OCI-LY7 (cell line): Measurements from ENCODE around the gene BICD1. TPM values are rescaled to one million over a fixed set of nuclear protein-coding genes. Genes with fewer than 3 reads are reported as not detected.

ENCODE experiments used
- BruUV-seq: library from RNA; stranded (reverse); fragments of 400-500 nt; replicated peaks from 2 replicates; lab custom pipeline; 2021; lab: Mats Ljungman, UMichigan
- CTCF ChIA-PET: fragments of 300-600 bp; sonication (Branson Sonifier 250); formaldehyde crosslinking; loops from one replicate; lab custom pipeline; 2022; ENCODE audit warnings: antibody characterized with exemption; ENCODE audit not compliant: unreplicated experiment; lab: Charles Lee
- POLR2A ChIA-PET: fragments of 300-600 bp; sonication (Branson Sonifier 250); formaldehyde crosslinking; loops from one replicate; lab custom pipeline; 2022; ENCODE audit warnings: antibody characterized with exemption; lab: Charles Lee
- DNase-seq: peaks from one replicate; pipeline ENCODE4 v3.0.0-alpha.2; 2015; ENCODE audit warnings: low spot score
- H2AFZ ChIP-seq: fragments of 200-600 bp; sonication (generic), shearing (Covaris generic); 2 replicates; pipeline ENCODE4 v1.6.1; 2014; ENCODE audit warnings: mild to moderate bottlenecking, antibody characterized with exemption, low read length, moderate library complexity
- H3K27ac ChIP-seq: fragments of 200-600 bp; sonication (generic); 2 replicates; pipeline ENCODE4 v1.5.1; 2014; ENCODE audit warnings: mixed run types, low read depth, mild to moderate bottlenecking, moderate library complexity, low read length, inconsistent platforms; ENCODE audit not compliant: poor library complexity, severe bottlenecking
- H3K36me3 ChIP-seq: fragments of 200-600 bp; sonication (generic); 2 replicates; pipeline ENCODE4 v1.6.1; 2014; ENCODE audit warnings: mild to moderate bottlenecking, antibody characterized with exemption, low read length, moderate library complexity, mixed read lengths; ENCODE audit not compliant: insufficient read depth
- H3K4me1 ChIP-seq: fragments of 200-600 bp; sonication (generic); 2 replicates; pipeline ENCODE4 v1.5.1; 2014; ENCODE audit warnings: mild to moderate bottlenecking, low read length; ENCODE audit not compliant: insufficient read depth, poor library complexity, severe bottlenecking
- H3K4me2 ChIP-seq: fragments of 200-600 bp; sonication (generic); 2 replicates; pipeline ENCODE4 v1.6.1; 2014; ENCODE audit warnings: mild to moderate bottlenecking, low read length
- H3K4me3 ChIP-seq: fragments of 200-600 bp; sonication (generic); 2 replicates; pipeline ENCODE4 v1.5.1; 2014; ENCODE audit warnings: mild to moderate bottlenecking, low read depth, low read length; ENCODE audit not compliant: poor library complexity, severe bottlenecking
- H3K79me2 ChIP-seq: fragments of 200-600 bp; sonication (generic); 2 replicates; pipeline ENCODE4 v1.6.1; 2016; ENCODE audit warnings: low read depth, mild to moderate bottlenecking, low read length, moderate library complexity, mixed read lengths; ENCODE audit not compliant: insufficient read depth
- H3K9me2 ChIP-seq: fragments of 200-600 bp; sonication (generic); 2 replicates; pipeline ENCODE4 v1.6.1; 2016; ENCODE audit warnings: mild to moderate bottlenecking, low read length, mixed read lengths; ENCODE audit not compliant: insufficient read depth
- H3K9me3 ChIP-seq: fragments of 200-600 bp; sonication (generic); 2 replicates; pipeline ENCODE4 v1.6.1; 2014; ENCODE audit warnings: mild to moderate bottlenecking, mixed run types, low read length, mixed read lengths
- H4K20me1 ChIP-seq: fragments of 200-600 bp; sonication (generic); 2 replicates; pipeline ENCODE4 v1.6.1; 2014; ENCODE audit warnings: mild to moderate bottlenecking, antibody characterized with exemption, low read length, moderate library complexity, mixed read lengths; ENCODE audit not compliant: insufficient read depth
- CTCF ChIP-seq: fragments of 200-600 bp; sonication (generic); conservative IDR thresholded peaks from 2 replicates; pipeline ENCODE4 v1.5.1; 2014; ENCODE audit warnings: mild to moderate bottlenecking, antibody characterized with exemption, low read length, moderate library complexity, mixed read lengths
- EZH2phosphoT487 ChIP-seq: fragments of 200-600 bp; sonication (generic); IDR thresholded peaks from 2 replicates; pipeline ENCODE4 v1.6.1; 2018; ENCODE audit warnings: low read depth, borderline replicate concordance, mild to moderate bottlenecking, mixed run types, antibody characterized with exemption, low read length, moderate library complexity, mixed read lengths
- intact Hi-C: fragments of 100-400 bp; cut with micrococcal nuclease; formaldehyde crosslinking; loops from one replicate; pipeline ENCODE4 v1.10.0; 2022; ENCODE audit not compliant: unreplicated experiment
- total RNA-seq, 2 experiments: library from RNA; depleted of rRNA in 1 of 2; stranded (reverse); fragments of >200 nt in 1 of 2; shearing (Covaris generic) in 1 of 2; gene quantifications; 2 replicates each; pipeline ENCODE4 v1.2.3, GENCODE V29; 2014 to 2022

BICD1 gene
- total RNA-seq, 2 experiments from 2014 or later, result 42.9 to 88.2 TPM

- POLR2A ChIA-PET, result interaction anchor here (0.6 to 1.0 kb wide), 2 partner anchors 15 to 330 kb away, joined by 3 to 4 read pairs; no protein-coding TSS in a partner anchor
- intact Hi-C loops, result loop anchor here (5.0 to 10.0 kb wide), 2 partner anchors 565 to 908 kb away; no protein-coding TSS in a partner anchor
- Histone ChIP-seq H3K27ac (no peak overlapping the region), H3K9me2 (no peaks in the 10 kb centered on the region), H3K79me2 (peaks cover 17% of the 10 kb centered on the region; the same call in 1 of the 2 replicates), H3K9me3 (no peaks in the 10 kb centered on the region), H2AFZ (no peak overlapping the region), H3K4me1 (peaks cover 13% of the 10 kb centered on the region), H3K4me3 (no peak overlapping the region), H4K20me1 (no peaks in the 10 kb centered on the region), H3K36me3 (peaks cover 41% of the 10 kb centered on the region), H3K4me2 (no peak overlapping the region)
- CTCF ChIA-PET, result no interaction called here
- DNase-seq, result no peak
- TF ChIP-seq EZH2phosphoT487 (no peak), CTCF (no peak)
- no TSS peak for BruUV-seq
Observed at GRCh38 chr12:32309811-32310736, 203.4 kb downstream of the BICD1 start.

- POLR2A ChIA-PET, result interaction anchor here (0.6 to 1.7 kb wide), 4 partner anchors 11 to 172 kb away, joined by 3 to 6 read pairs (median 4); no protein-coding TSS in a partner anchor
- H3K4me2 ChIP-seq, result peak overlapping the region; percentile 17
Observed at GRCh38 chr12:32312049-32312670, 205.5 kb downstream of the BICD1 start.

More at GRCh38 chr12:32312049-32312670, 205.5 kb downstream of the BICD1 start:
- Histone ChIP-seq H3K27ac (no peak overlapping the region), H3K4me3 (no peak overlapping the region), H4K20me1 (no peaks in the 10 kb centered on the region), H3K36me3 (peaks cover 23% of the 10 kb centered on the region), H3K9me3 (no peaks in the 10 kb centered on the region), H3K4me1 (peaks cover 12% of the 10 kb centered on the region), H2AFZ (no peak overlapping the region), H3K9me2 (no peaks in the 10 kb centered on the region), H3K79me2 (peaks cover 17% of the 10 kb centered on the region; the same call in 1 of the 2 replicates)
- TF ChIP-seq CTCF (peak; percentile 90), EZH2phosphoT487 (no peak)
- peak; percentile 82 for DNase-seq
- CTCF ChIA-PET, result interaction anchor here (1.0 to 1.3 kb wide), 3 partner anchors 12 to 659 kb away, joined by 3 to 4 read pairs (median 3); no protein-coding TSS in a partner anchor
- no TSS peak for BruUV-seq
- intact Hi-C loops, result loop anchor here (1.0 to 5.0 kb wide), 2 partner anchors 51 to 910 kb away; no protein-coding TSS in a partner anchor
